ENCODE measurements around the gene HOXC10. TPM values are rescaled to one million over a fixed set of nuclear protein-coding genes. Genes with fewer than 3 reads are reported as not detected.

Gene HOXC10
- total RNA-seq, 1 experiment from 2014 or later: not detected

DNA sequence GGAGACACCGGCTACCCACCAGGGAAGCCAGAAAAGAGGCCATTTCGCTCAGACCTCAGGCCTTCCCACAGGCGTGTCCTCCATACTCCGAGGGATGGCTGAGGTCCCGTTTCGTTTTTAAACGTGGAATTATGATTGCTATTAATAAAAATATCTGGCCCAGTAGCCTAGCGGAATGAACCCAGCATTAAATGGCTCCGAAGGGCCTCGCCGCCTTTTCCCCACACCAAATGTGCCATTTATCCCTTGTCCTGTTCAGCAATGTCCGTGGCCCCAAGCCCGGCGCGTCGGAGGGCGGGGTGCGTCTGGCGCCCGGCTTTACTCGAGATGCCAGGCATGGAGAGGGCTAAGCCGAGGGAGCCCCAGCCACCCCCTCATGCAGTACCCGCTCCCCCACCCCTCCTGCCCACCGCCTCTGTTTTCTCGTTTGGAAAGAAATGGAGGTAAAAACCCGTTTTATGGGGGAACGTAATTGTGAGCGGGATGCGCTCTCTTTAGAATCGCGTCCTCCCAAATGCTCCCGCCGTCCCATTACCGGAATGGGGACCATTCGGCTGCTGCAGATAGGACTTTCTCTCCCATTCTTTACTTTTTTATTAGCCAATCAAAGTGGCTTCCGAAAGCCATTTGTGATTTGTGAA is 29.6 kb downstream of the HOXC10 start (continued):
- no peak for TF ChIP-seq FOXP4 (CRISPR knock-in tag; IDR thresholded peaks at IDR 0.05)
- TF ChIP-seq ESRRA (CRISPR knock-in tag; IDR thresholded peaks at IDR 0.05; ENCODE audit: borderline replicate concordance): no peak
- TF ChIP-seq MXD4 (CRISPR knock-in tag; IDR thresholded peaks at IDR 0.05; ENCODE audit: borderline replicate concordance): no peak
- no peak for TF ChIP-seq CREB1 (CRISPR knock-in tag; IDR thresholded peaks at IDR 0.05)
- TF ChIP-seq, protein P1, sequence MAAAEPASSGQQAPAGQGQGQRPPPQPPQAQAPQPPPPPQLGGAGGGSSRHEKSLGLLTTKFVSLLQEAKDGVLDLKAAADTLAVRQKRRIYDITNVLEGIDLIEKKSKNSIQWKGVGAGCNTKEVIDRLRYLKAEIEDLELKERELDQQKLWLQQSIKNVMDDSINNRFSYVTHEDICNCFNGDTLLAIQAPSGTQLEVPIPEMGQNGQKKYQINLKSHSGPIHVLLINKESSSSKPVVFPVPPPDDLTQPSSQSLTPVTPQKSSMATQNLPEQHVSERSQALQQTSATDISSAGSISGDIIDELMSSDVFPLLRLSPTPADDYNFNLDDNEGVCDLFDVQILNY (CRISPR knock-in tag; IDR thresholded peaks at IDR 0.05): no peak

DNA sequence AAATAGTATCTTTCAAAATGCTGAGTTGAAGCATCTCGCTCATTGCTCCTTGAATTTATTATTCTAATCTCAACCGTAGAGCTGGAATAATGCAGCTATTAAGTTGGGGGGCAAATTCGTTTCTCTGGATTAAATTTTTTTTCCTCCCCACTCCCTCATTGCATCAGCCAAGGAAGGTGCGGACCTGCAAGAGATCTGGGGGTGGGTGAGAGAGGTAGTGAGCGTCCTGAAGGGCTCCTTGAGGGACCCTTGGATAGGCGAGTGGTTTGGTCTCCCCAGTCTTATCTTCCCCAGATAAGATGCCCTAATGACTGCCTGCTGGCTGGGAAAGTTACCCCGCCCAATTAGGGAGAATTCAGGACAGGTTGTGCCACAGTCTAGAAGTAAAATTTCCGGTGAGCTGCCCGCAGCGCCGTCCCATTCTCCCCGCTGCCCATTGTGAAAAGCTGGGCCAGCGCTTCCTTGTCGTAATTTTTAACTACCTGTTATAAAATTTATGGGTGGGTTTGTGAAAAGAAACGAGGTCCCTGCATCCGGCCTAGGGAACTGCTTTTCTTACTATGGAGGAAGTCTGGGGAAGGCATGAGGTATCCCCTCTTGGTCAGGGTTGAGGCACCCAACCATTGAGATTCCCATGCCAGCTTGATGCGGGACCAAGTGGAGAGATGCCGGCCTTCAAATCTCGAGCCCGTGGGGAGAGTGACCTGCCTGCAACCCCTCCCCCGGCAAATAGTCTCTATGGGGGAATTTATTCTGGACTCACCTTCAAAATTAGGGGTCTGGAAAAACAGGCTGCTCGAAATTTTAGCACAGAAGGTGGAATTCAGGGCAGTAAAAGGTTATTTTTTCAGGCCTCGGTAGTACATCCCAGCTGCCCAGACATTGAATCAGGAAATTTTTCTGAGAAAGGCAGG is 30.3 kb downstream of the HOXC10 start:
- Mint-ChIP-seq H3K9me3 (no peaks in the 10 kb centered on the region), H3K27ac (no peak overlapping the region), H3K4me1 (peaks cover 30% of the 10 kb centered on the region), H3K36me3 (no peaks in the 10 kb centered on the region), H3K4me3 (no peak overlapping the region), H3K27me3 (ENCODE audit: low read depth) (peaks cover 99% of the 10 kb centered on the region)
- ATAC-seq (no peak), DNase-seq (ENCODE audit: low spot score) (no peak)
- POLR2A ChIA-PET: interaction anchor here (0.5 kb wide), 1 partner anchor 620 kb away, joined by 3 read pairs; no protein-coding TSS in a partner anchor
- CTCF ChIA-PET: interaction anchor here (0.7 to 2.6 kb wide), 3 partner anchors 186 to 199 kb away, joined by 3 to 25 read pairs (median 6); no protein-coding TSS in a partner anchor
- no peak for TF ChIP-seq CREM (CRISPR knock-in tag; IDR thresholded peaks at IDR 0.05)

- ChIA-PET POLR2A (no interaction called here), CTCF (interaction anchor here (0.7 to 2.6 kb wide), 4 partner anchors 16 to 1767 kb away, joined by 3 to 25 read pairs (median 14); no protein-coding TSS in a partner anchor)
- H3K36me3 Mint-ChIP-seq: no peaks in the 10 kb centered on the region
- no peak for DNase-seq (ENCODE audit: low spot score)
- H3K27ac Mint-ChIP-seq: no peak overlapping the region
- H3K4me3 Mint-ChIP-seq: no peak overlapping the region
- H3K4me1 Mint-ChIP-seq: peaks cover 25% of the 10 kb centered on the region
- H3K27me3 Mint-ChIP-seq (ENCODE audit: low read depth): peaks cover 99% of the 10 kb centered on the region
- H3K9me3 Mint-ChIP-seq: no peaks in the 10 kb centered on the region
- ATAC-seq: no peak
- TF ChIP-seq CBFB (CRISPR knock-in tag; IDR thresholded peaks at IDR 0.05; ENCODE audit: low read depth) (no peak), TEAD4 (CRISPR knock-in tag; IDR thresholded peaks at IDR 0.05) (no peak), NFATC4 (CRISPR knock-in tag; IDR thresholded peaks at IDR 0.05) (no peak), JAZF1 (CRISPR knock-in tag; IDR thresholded peaks at IDR 0.05) (no peak)
Measured at GRCh38 chr12:54016051-54016450, 31.1 kb downstream of the HOXC10 start.

GRCh38 chr12:54016478-54016964 is 31.6 kb downstream of the HOXC10 start:
- peaks cover 25% of the 10 kb centered on the region for H3K4me1 Mint-ChIP-seq
- no peak overlapping the region for H3K27ac Mint-ChIP-seq
- ChIA-PET POLR2A (no interaction called here), CTCF (interaction anchor here (0.7 to 2.6 kb wide), 12 partner anchors 9 to 1767 kb away, joined by 3 to 40 read pairs (median 6); partner anchors contain the start of genes HOXC10, HOXC8 and HOXC9)
- no peaks in the 10 kb centered on the region; the same call in 1 of the 2 replicates for H3K36me3 Mint-ChIP-seq
- no peaks in the 10 kb centered on the region for H3K9me3 Mint-ChIP-seq
- H3K4me3 Mint-ChIP-seq: no peak overlapping the region
- peaks cover 99% of the 10 kb centered on the region for H3K27me3 Mint-ChIP-seq (ENCODE audit: low read depth)
- ATAC-seq: no peak
- no peak for DNase-seq (ENCODE audit: low spot score)
- no peak for TF ChIP-seq GRHL2 (CRISPR knock-in tag; IDR thresholded peaks at IDR 0.05; ENCODE audit: insufficient replicate concordance, severe bottlenecking)
- TF ChIP-seq RORB (CRISPR knock-in tag; IDR thresholded peaks at IDR 0.05): no peak
- no peak for TF ChIP-seq NFYB (CRISPR knock-in tag; conservative IDR thresholded peaks at IDR 0.05; ENCODE audit: low read depth)
- no peak for TF ChIP-seq ZBTB43 (CRISPR knock-in tag; IDR thresholded peaks at IDR 0.05)
- TF ChIP-seq ZBTB21 (CRISPR knock-in tag; IDR thresholded peaks at IDR 0.05; ENCODE audit: borderline replicate concordance): no peak
- no peak for TF ChIP-seq NR3C1 (CRISPR knock-in tag; conservative IDR thresholded peaks at IDR 0.05; ENCODE audit: low read depth)
- no peak for TF ChIP-seq SP1 (CRISPR knock-in tag; conservative IDR thresholded peaks at IDR 0.05)
- TF ChIP-seq, protein P2, sequence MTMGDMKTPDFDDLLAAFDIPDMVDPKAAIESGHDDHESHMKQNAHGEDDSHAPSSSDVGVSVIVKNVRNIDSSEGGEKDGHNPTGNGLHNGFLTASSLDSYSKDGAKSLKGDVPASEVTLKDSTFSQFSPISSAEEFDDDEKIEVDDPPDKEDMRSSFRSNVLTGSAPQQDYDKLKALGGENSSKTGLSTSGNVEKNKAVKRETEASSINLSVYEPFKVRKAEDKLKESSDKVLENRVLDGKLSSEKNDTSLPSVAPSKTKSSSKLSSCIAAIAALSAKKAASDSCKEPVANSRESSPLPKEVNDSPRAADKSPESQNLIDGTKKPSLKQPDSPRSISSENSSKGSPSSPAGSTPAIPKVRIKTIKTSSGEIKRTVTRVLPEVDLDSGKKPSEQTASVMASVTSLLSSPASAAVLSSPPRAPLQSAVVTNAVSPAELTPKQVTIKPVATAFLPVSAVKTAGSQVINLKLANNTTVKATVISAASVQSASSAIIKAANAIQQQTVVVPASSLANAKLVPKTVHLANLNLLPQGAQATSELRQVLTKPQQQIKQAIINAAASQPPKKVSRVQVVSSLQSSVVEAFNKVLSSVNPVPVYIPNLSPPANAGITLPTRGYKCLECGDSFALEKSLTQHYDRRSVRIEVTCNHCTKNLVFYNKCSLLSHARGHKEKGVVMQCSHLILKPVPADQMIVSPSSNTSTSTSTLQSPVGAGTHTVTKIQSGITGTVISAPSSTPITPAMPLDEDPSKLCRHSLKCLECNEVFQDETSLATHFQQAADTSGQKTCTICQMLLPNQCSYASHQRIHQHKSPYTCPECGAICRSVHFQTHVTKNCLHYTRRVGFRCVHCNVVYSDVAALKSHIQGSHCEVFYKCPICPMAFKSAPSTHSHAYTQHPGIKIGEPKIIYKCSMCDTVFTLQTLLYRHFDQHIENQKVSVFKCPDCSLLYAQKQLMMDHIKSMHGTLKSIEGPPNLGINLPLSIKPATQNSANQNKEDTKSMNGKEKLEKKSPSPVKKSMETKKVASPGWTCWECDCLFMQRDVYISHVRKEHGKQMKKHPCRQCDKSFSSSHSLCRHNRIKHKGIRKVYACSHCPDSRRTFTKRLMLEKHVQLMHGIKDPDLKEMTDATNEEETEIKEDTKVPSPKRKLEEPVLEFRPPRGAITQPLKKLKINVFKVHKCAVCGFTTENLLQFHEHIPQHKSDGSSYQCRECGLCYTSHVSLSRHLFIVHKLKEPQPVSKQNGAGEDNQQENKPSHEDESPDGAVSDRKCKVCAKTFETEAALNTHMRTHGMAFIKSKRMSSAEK (CRISPR knock-in tag; IDR thresholded peaks at IDR 0.05; ENCODE audit: borderline replicate concordance): no peak
- no peak for TF ChIP-seq NR1H2 (CRISPR knock-in tag; IDR thresholded peaks at IDR 0.05)
- no peak for TF ChIP-seq FOXP1 (CRISPR knock-in tag; IDR thresholded peaks at IDR 0.05; ENCODE audit: borderline replicate concordance)
- no peak for TF ChIP-seq PRRX2 (CRISPR knock-in tag; IDR thresholded peaks at IDR 0.05)
